22Rv1 (cell line): ENCODE data around the gene BICRA.
A peak's percentile ranks its signal among the peaks of the same experiment; 100 is the strongest.

Source experiments
- H3K27ac ChIP-seq: fragments of 450-650 bp; 2 replicates; pipeline ENCODE4 v1.5.1; 2017
- CTCF ChIP-seq: fragments of 450-650 bp; IDR thresholded peaks from 2 replicates; pipeline ENCODE4 v1.5.1; 2017; ENCODE audit warnings: mild to moderate bottlenecking
- ZFX ChIP-seq: fragments of 450-650 bp; IDR thresholded peaks from 2 replicates; pipeline ENCODE4 v1.6.1; 2017; ENCODE audit warnings: antibody characterized with exemption, borderline replicate concordance

Gene BICRA

GRCh38 chr19:47593860-47594259, 15.1 kb upstream of the BICRA start:
- TF ChIP-seq ZFX (no peak), CTCF (no peak)
- H3K27ac ChIP-seq = no peak overlapping the region

GRCh38 chr19:47595944-47596343, 13.0 kb upstream of the BICRA start:
- H3K27ac ChIP-seq = no peak overlapping the region
- TF ChIP-seq ZFX = no peak
- no peak for TF ChIP-seq CTCF

- TF ChIP-seq ZFX (no peak), CTCF (no peak)
- H3K27ac ChIP-seq = peak overlapping the region; percentile 79
Measured at GRCh38 chr19:47598407-47599349, 10.3 kb upstream of the BICRA start.

- H3K27ac ChIP-seq = peak overlapping the region; percentile 79
Measured at GRCh38 chr19:47599671-47600245, 9.2 kb upstream of the BICRA start.

- TF ChIP-seq CTCF (no peak), ZFX (no peak)
- H3K27ac ChIP-seq = peak overlapping the region; percentile 79
Measured at GRCh38 chr19:47600246-47601179, 8.4 kb upstream of the BICRA start.

- TF ChIP-seq ZFX (no peak), CTCF (no peak)
- H3K27ac ChIP-seq = peak overlapping the region; percentile 79
Measured at GRCh38 chr19:47601180-47601904, 7.6 kb upstream of the BICRA start.
